ENCODE data around the gene PLXND1. TPM values are rescaled to one million over a fixed set of nuclear protein-coding genes. Genes with fewer than 3 reads are reported as not detected.

PLXND1 gene
- polyA plus RNA-seq, 1 donor from 2014 or later: 0.05 TPM

DNA sequence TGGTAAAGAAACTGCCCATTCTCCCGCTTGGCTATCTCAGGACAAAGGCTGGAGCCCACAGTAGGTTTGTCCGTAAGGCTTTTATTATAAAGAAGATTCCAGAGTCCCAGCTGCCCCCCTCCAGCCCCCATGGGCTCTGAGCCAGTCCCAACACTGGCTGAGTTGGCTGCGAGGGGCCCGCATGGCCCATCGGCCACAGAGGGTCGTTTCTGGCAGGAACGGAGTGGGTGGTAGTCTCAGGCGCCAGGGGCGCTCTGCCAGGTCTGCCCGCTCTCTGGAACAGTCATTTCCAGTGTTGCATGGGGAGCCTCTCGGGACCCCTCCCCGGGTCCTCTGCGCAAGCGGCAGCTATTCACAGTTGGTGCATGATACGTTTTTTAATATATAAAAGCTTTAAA lies 51.3 kb downstream of the PLXND1 start:
- Histone ChIP-seq H3K27me3 (ENCODE audit: insufficient read depth, low read depth, low read length) (no peaks in the 10 kb centered on the region), H3K79me2 (replicated peaks; ENCODE audit: insufficient read depth, low read length) (no peaks in the 10 kb centered on the region), H2AFZ (ENCODE audit: low read depth, low read length) (no peak overlapping the region), H3K9me3 (ENCODE audit: low read length) (no peaks in the 10 kb centered on the region), H3K36me3 (ENCODE audit: insufficient read depth, low read length) (no peaks in the 10 kb centered on the region), H3K9me2 (ENCODE audit: insufficient read depth, low read length) (no peaks in the 10 kb centered on the region), H3K27ac (ENCODE audit: low read length) (no peak overlapping the region), H3F3A (ENCODE audit: insufficient read depth, low read length, poor library complexity, severe bottlenecking) (no peaks in the 10 kb centered on the region), H3K9ac (ENCODE audit: low read length) (no peak overlapping the region), H4K20me1 (ENCODE audit: insufficient read depth) (no peaks in the 10 kb centered on the region), H3K4me3 (ENCODE audit: low read length) (no peak overlapping the region), H3K4me2 (ENCODE audit: low read length) (no peak overlapping the region)
- TF ChIP-seq SMC3 (conservative IDR thresholded peaks at IDR 0.05; ENCODE audit: poor library complexity) (no peak), EP300 (conservative IDR thresholded peaks at IDR 0.05; ENCODE audit: poor library complexity, severe bottlenecking) (no peak), MXI1 (conservative IDR thresholded peaks at IDR 0.05; ENCODE audit: poor library complexity, severe bottlenecking) (no peak), RAD21 (conservative IDR thresholded peaks at IDR 0.05) (no peak), POLR2AphosphoS5 (IDR thresholded peaks at IDR 0.05) (no peak)

DNA sequence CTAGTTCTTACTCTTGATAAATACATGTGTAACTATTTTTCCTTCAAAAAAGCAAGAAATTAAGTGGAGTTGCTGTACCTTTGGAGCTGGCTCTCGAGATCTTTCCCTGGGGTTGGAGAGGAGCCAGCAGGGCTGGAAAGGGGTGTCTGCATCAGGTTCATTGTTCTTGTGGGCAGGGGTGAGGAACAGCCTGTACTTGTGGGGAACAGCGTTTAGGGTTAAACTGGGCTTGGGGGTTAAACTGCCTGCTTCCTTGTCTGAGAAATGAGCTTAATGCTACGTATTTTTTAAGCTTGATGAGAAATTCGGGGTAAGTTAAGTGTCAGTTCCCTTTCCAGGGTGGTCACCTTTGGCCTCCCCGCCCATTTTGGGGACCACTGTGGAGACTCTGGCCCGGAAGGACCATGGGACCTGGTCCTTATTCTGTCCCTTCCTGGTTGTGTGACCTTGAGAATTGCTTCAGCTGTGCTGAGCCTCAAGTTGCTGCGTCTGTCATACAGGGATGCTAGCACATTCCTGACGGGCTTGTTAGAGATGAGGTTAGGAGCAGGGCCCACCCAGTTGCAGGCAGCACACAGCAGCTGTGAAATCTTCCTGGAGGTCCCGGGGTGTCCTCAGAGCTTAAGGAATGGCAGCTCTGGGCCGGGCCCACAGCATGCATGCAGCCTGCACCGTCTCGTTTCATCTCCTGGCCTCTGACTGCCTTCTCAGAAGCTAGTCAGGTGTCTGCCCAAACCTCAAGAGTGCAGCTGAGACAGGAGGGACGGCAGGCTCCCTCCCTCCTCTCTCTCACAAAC lies 51.9 kb downstream of the PLXND1 start:
- H3K9ac ChIP-seq (ENCODE audit: low read length): peak overlapping the region; percentile 12
- no peaks in the 10 kb centered on the region for H3K27me3 ChIP-seq (ENCODE audit: insufficient read depth, low read depth, low read length)
- H3K27ac ChIP-seq (ENCODE audit: low read length): peak overlapping the region; percentile 52
- no peak for TF ChIP-seq SMC3 (conservative IDR thresholded peaks at IDR 0.05; ENCODE audit: poor library complexity)
- TF ChIP-seq, protein P1, sequence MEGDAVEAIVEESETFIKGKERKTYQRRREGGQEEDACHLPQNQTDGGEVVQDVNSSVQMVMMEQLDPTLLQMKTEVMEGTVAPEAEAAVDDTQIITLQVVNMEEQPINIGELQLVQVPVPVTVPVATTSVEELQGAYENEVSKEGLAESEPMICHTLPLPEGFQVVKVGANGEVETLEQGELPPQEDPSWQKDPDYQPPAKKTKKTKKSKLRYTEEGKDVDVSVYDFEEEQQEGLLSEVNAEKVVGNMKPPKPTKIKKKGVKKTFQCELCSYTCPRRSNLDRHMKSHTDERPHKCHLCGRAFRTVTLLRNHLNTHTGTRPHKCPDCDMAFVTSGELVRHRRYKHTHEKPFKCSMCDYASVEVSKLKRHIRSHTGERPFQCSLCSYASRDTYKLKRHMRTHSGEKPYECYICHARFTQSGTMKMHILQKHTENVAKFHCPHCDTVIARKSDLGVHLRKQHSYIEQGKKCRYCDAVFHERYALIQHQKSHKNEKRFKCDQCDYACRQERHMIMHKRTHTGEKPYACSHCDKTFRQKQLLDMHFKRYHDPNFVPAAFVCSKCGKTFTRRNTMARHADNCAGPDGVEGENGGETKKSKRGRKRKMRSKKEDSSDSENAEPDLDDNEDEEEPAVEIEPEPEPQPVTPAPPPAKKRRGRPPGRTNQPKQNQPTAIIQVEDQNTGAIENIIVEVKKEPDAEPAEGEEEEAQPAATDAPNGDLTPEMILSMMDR (IDR thresholded peaks at IDR 0.05; ENCODE audit: poor library complexity, severe bottlenecking): no peak
- TF ChIP-seq EZH2 (IDR thresholded peaks at IDR 0.05; ENCODE audit: borderline replicate concordance, insufficient read depth, low read length, poor library complexity, severe bottlenecking): no peak
- TF ChIP-seq EP300 (conservative IDR thresholded peaks at IDR 0.05; ENCODE audit: poor library complexity, severe bottlenecking): no peak
- TF ChIP-seq MXI1 (conservative IDR thresholded peaks at IDR 0.05; ENCODE audit: poor library complexity, severe bottlenecking): no peak
- TF ChIP-seq, protein P2, sequence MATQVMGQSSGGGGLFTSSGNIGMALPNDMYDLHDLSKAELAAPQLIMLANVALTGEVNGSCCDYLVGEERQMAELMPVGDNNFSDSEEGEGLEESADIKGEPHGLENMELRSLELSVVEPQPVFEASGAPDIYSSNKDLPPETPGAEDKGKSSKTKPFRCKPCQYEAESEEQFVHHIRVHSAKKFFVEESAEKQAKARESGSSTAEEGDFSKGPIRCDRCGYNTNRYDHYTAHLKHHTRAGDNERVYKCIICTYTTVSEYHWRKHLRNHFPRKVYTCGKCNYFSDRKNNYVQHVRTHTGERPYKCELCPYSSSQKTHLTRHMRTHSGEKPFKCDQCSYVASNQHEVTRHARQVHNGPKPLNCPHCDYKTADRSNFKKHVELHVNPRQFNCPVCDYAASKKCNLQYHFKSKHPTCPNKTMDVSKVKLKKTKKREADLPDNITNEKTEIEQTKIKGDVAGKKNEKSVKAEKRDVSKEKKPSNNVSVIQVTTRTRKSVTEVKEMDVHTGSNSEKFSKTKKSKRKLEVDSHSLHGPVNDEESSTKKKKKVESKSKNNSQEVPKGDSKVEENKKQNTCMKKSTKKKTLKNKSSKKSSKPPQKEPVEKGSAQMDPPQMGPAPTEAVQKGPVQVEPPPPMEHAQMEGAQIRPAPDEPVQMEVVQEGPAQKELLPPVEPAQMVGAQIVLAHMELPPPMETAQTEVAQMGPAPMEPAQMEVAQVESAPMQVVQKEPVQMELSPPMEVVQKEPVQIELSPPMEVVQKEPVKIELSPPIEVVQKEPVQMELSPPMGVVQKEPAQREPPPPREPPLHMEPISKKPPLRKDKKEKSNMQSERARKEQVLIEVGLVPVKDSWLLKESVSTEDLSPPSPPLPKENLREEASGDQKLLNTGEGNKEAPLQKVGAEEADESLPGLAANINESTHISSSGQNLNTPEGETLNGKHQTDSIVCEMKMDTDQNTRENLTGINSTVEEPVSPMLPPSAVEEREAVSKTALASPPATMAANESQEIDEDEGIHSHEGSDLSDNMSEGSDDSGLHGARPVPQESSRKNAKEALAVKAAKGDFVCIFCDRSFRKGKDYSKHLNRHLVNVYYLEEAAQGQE (IDR thresholded peaks at IDR 0.05; ENCODE audit: borderline replicate concordance): no peak
- no peak for TF ChIP-seq POLR2AphosphoS5 (IDR thresholded peaks at IDR 0.05)
- TF ChIP-seq RAD21 (conservative IDR thresholded peaks at IDR 0.05): no peak
- no peak overlapping the region for H3K4me2 ChIP-seq (ENCODE audit: low read length)
- H3K9me3 ChIP-seq (ENCODE audit: low read length): no peaks in the 10 kb centered on the region
- H2AFZ ChIP-seq (ENCODE audit: low read depth, low read length): no peak overlapping the region
- no peaks in the 10 kb centered on the region for H3F3A ChIP-seq (ENCODE audit: insufficient read depth, low read length, poor library complexity, severe bottlenecking)
- H4K20me1 ChIP-seq (ENCODE audit: insufficient read depth): no peaks in the 10 kb centered on the region
- no peaks in the 10 kb centered on the region for H3K9me2 ChIP-seq (ENCODE audit: insufficient read depth, low read length)
- no peaks in the 10 kb centered on the region for H3K79me2 ChIP-seq (replicated peaks; ENCODE audit: insufficient read depth, low read length)
- H3K4me3 ChIP-seq (ENCODE audit: low read length): no peak overlapping the region
- no peaks in the 10 kb centered on the region for H3K36me3 ChIP-seq (ENCODE audit: insufficient read depth, low read length)
